GM12874 (cell line): Measurements from ENCODE around the gene ACKR2.

Experiments
- TF ChIP-seq, protein P1 (sequence below): IDR thresholded peaks from 2 replicates; pipeline ENCODE4 v1.5.1; 2011; ENCODE audit warnings: low read depth, mild to moderate bottlenecking, control low read depth, low read length, moderate library complexity; ENCODE audit not compliant: insufficient read depth

Gene ACKR2

DNA sequence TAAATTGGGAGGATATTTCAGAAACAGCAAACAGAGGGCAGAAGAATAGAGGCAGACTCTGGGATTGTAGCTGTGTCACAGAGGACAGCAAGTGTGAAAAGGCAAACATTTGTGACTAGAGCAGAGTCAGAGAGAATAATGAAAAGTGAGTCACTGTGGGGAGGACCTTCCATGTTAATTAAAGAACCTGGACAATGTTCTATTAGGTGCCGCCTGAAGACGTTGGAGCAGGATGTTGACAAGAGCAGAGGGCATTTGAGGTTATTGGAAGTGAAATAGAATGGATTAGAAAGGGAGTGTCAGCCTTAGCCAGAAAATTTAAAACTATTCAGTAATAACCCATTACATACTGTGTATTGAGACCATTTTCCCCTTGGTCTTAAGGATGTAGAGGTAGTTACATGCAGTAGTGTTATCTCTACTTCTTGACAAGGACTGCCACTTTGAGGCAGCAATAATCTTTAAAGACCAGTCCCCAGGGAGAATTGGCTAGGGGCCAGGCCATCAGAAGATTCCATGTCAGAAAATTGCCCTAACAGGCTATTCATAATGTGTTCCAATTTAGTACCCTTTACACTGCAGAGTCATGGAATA, 5.8 kb downstream of the ACKR2 start:
- TF ChIP-seq, protein P1, sequence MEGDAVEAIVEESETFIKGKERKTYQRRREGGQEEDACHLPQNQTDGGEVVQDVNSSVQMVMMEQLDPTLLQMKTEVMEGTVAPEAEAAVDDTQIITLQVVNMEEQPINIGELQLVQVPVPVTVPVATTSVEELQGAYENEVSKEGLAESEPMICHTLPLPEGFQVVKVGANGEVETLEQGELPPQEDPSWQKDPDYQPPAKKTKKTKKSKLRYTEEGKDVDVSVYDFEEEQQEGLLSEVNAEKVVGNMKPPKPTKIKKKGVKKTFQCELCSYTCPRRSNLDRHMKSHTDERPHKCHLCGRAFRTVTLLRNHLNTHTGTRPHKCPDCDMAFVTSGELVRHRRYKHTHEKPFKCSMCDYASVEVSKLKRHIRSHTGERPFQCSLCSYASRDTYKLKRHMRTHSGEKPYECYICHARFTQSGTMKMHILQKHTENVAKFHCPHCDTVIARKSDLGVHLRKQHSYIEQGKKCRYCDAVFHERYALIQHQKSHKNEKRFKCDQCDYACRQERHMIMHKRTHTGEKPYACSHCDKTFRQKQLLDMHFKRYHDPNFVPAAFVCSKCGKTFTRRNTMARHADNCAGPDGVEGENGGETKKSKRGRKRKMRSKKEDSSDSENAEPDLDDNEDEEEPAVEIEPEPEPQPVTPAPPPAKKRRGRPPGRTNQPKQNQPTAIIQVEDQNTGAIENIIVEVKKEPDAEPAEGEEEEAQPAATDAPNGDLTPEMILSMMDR = no peak

DNA sequence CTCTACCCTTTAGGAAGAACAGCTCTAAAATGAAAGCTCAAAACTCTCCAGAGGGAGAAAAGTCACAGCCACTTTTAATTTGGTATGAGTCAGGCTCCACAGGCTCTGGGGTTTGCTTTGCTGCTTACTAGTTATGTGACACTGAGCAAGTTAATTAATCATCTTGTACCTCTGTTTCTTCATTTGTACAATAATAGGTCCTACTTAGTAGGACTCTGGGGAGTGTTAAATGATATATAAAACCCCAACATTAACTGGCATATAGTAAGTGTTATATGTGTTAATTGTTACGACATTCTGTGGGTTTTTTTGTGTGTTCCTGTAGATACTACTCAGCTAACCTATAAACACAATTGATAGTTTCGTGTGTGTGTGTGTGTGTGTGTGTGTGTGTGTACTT, 6.6 kb downstream of the ACKR2 start:
- TF ChIP-seq, protein P1 = no peak

DNA sequence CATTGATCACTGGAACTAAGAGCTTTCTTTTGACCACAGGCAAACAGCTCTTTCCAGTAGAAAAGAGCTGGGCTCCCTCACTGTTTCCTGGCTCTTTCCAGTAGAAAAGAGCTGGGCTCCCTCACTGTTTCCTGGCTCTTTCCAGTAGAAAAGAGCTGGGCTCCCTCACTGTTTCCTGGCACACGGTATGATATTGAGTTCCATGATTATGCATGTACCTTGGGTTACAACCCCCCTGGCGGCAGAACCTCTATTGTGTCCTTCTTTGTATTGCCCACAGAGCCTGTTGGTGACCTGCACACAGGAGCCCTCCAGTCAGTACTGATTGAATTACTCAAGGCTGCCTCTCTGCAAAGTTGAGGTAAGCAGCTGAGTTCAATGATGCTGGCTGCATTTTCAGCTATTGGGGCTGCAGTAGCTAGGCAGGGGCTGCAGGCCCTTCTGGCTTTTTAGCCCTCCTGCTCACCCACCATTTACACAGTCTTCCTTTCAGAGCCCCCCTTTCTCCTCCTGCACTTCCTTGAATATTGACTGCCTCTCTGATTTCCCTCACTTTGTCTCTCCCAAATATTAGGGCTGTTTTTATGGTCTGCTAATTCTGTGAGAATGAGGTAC, 10.2 kb downstream of the ACKR2 start:
- TF ChIP-seq, protein P1 = no peak

DNA sequence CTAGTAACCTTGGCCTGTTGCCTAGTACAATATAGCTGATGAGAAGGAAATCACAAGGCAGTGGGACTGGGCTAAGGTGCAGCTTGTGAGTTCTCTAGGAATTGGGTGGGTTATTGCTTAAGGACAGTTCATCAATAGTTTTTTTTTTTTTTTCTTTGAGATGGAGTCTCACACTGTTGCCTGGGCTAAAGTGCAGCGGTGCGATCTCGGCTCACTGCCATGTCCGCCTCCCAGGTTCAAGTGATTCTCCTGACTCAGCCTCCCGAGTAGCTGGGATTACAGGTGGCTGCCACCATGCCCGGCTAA, 11.5 kb downstream of the ACKR2 start:
- TF ChIP-seq, protein P1 = no peak

DNA sequence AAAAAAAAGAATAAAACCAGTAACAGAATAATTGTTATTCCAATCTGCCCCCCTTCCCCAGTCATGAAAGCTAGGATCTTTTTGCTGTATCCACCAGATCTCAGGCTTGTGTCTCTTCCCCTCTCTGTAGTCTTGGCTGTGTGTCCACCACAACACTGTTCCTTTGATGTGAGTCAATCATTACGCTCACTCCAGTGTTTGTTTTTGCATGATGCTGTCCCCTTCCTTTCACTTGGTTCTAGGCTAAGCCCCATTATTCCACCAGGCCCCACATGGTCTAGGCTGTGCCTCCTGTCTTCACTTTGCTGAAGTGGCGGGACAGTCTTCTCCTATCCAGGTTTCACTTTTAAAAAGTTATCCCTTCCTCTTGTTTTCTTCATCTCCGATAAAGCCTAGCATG, 13.6 kb downstream of the ACKR2 start:
- TF ChIP-seq, protein P1 = no peak

DNA sequence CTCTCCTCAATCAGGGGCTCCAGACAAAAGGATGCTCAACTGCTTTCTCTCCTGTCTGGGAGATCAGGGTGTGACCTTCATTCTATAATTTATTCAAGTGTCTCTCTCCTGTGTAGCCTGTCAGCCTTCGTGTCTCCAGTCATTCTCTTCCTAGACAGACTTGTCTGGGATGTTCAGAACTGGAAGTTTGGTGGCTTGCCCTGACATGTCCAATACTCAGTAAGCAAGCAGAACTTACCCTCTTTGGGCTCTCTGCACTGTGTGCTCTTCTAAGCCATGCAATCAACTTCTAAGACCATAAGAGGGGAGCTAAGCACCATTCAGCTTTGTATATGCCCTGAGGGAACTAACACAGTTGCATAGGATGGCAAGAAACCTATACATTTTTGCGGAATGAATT, 14.1 kb downstream of the ACKR2 start:
- TF ChIP-seq, protein P1 = no peak

DNA sequence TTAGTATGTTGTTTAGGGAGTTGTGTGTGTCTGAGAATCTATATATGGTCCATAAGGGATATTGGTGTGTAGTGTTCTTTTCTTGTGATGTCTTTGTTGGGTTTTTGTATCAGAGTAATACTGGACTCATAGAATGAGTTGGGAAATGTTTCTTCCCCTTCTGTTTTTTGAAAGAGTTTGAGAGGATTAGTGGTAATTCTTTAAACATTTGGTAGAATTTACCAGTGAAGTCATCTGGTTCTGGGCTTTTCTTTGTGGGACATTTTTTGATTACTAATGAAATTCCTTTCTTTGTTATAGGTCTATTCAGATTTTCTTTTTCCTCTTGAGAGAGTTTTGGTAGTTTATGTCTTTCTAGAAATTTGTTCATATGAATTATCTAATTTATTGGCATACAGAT, 16.9 kb downstream of the ACKR2 start:
- TF ChIP-seq, protein P1 = no peak
